HepG2 (cell line): ENCODE results near the gene CCRL2. TPM values are rescaled to one million over a fixed set of nuclear protein-coding genes. Genes with fewer than 3 reads are reported as not detected.

ENCODE experiments used
- ATAC-seq: fragments of 200-7000 bp; cut with Tn5 transposase; 3 replicates; pipeline ENCODE4 v1.9.1; 2020; ENCODE audit warnings: mild to moderate bottlenecking, moderate library complexity
- BruUV-seq: library from RNA; stranded (reverse); fragments of 400-500 nt; replicated peaks from 2 replicates; lab custom pipeline; 2021; lab: Mats Ljungman, UMichigan
- CTCF ChIA-PET: fragments of 300-600 bp; formaldehyde crosslinking; extraction: SDS; loops from one replicate; lab custom pipeline; 2021; ENCODE audit warnings: low total read pairs, inconsistent platforms, low intra/inter-chr PET ratio; lab: Yijun Ruan, JAX
- POLR2A ChIA-PET: fragments of 350-600 bp; sonication (Branson Sonifier 250); formaldehyde crosslinking; loops from one replicate; lab custom pipeline; 2020; ENCODE audit warnings: antibody characterized with exemption, inconsistent platforms; lab: Yijun Ruan, JAX
- DNase-seq: peaks from one replicate; pipeline ENCODE4 v3.0.0-alpha.2; 2015; ENCODE audit warnings: low spot score
- FAIRE-seq: peaks from 3 replicates; lab custom pipeline; 2011; peaks lifted over from hg19 to GRCh38; lab: Jason Lieb, UNC
- H2AFZ ChIP-seq: one replicate; pipeline ENCODE4 v1.6.1; 2011; ENCODE audit warnings: low read length, inconsistent platforms
- H3K27ac ChIP-seq: fragments of 300-600 bp; 3 replicates; pipeline ENCODE4 v1.8.0; 2011; ENCODE audit warnings: mixed run types, mild to moderate bottlenecking, mixed read lengths, low read length, inconsistent platforms; ENCODE audit not compliant: insufficient read depth; ENCODE audit errors: extremely low read length
- H3K27me3 ChIP-seq, 2 experiments: fragments of 200-600 bp in 1 of 2; 2 replicates in 1 of 2; 3 replicates in 1 of 2; pipeline versions ENCODE4 v1.6.0 to v1.8.0; 2011; ENCODE audit warnings: low read length in 2 of 2, mild to moderate bottlenecking in 2 of 2, moderate library complexity in 2 of 2, inconsistent platforms in 1 of 2; ENCODE audit not compliant: insufficient read depth in 2 of 2, control insufficient read depth in 1 of 2
- H3K36me3 ChIP-seq, 2 experiments: fragments of 200-600 bp in 1 of 2; replicated peaks in 1 of 2; 2 replicates in 1 of 2; 3 replicates in 1 of 2; pipeline versions ENCODE4 v1.5.1 to v1.8.0; 2011; ENCODE audit warnings: low read length in 2 of 2, inconsistent platforms in 1 of 2; ENCODE audit not compliant: insufficient read depth in 2 of 2, control insufficient read depth in 1 of 2
- H3K4me1 ChIP-seq: 2 replicates; pipeline ENCODE4 v1.5.1; 2012; ENCODE audit warnings: low read length, inconsistent platforms; ENCODE audit not compliant: insufficient read depth
- H3K4me2 ChIP-seq: 2 replicates; pipeline ENCODE4 v1.6.0; 2011; ENCODE audit warnings: low read depth, low read length, inconsistent platforms
- H3K4me3 ChIP-seq, 3 experiments: fragments of 200-600 bp in 1 of 3; sonication (generic), shearing (Covaris generic) in 1 of 3; replicated peaks in 1 of 3; 2 replicates each; pipeline ENCODE4 v1.5.1; 2011 to 2016; ENCODE audit warnings: low read length in 3 of 3, inconsistent platforms in 2 of 3, low read depth in 2 of 3, mild to moderate bottlenecking in 2 of 3, control low read depth in 1 of 3, mixed read lengths in 1 of 3; ENCODE audit not compliant: insufficient read depth in 1 of 3
- H3K79me2 ChIP-seq: one replicate; pipeline ENCODE4 v1.6.1; 2011; ENCODE audit warnings: low read length, inconsistent platforms; ENCODE audit not compliant: insufficient read depth
- H3K9ac ChIP-seq: 2 replicates; pipeline ENCODE4 v1.6.0; 2011; ENCODE audit warnings: mild to moderate bottlenecking, low read depth, low read length, inconsistent platforms; ENCODE audit not compliant: insufficient read depth
- H3K9me3 ChIP-seq: 2 replicates; pipeline ENCODE4 v1.5.1; 2012; ENCODE audit warnings: mild to moderate bottlenecking, low read length
- H4K20me1 ChIP-seq: 2 replicates; pipeline ENCODE4 v1.6.0; 2011; ENCODE audit warnings: inconsistent platforms, mild to moderate bottlenecking, low read length, moderate library complexity; ENCODE audit not compliant: insufficient read depth
- HCFC1 ChIP-seq: fragments of 150-350 bp; IDR thresholded peaks from 2 replicates; pipeline ENCODE4 v1.6.1; 2014; ENCODE audit warnings: low read depth, low read length
- MAFK ChIP-seq, 2 experiments: IDR thresholded peaks in 1 of 2; conservative IDR thresholded peaks in 1 of 2; 2 replicates each; pipeline ENCODE4 v1.6.1; 2011; ENCODE audit warnings: improper control_type of control experiment in 2 of 2, low read length in 2 of 2
- ZBTB7A ChIP-seq: sonication (generic); formaldehyde crosslinking; IDR thresholded peaks from 2 replicates; pipeline ENCODE4 v1.8.0; 2022; ENCODE audit warnings: mild to moderate bottlenecking, missing genetic modification reagents
- WGBS: methylation state at CpG from one replicate; pipeline ENCODE4 v1.1.6; 2017; ENCODE audit warnings: low lambda C conversion rate; 5-methylcytosine and 5-hydroxymethylcytosine counted together
- in situ Hi-C: cut with HindIII; loops from 2 replicates; pipeline ENCODE4 v1.10.0; 2017; ENCODE audit warnings: low pct_unique_long_range_greater_than_20kb; ENCODE audit not compliant: extremely low pct_ligation_motif_present
- intact Hi-C: fragments of 100-400 bp; cut with micrococcal nuclease; formaldehyde crosslinking; loops from one replicate; pipeline ENCODE4 v1.10.0; 2022; ENCODE audit not compliant: unreplicated experiment
- polyA plus RNA-seq, 8 experiments: library from polyadenylated mRNA; depleted of rRNA in 3 of 8; stranded (reverse) in 7 of 8; unstranded in 1 of 8; fragments of >200 nt; fragmentation: Illumina TruSeq in 4 of 8; extraction: Trizol in 4 of 8; gene quantifications; 2 replicates each; pipeline versions ENCODE4 v1.2.1 to v1.2.3, GENCODE V29; 2011 to 2016; ENCODE audit warnings: low read depth in 4 of 8, missing spikeins in 1 of 8, mixed read lengths in 1 of 8; ENCODE audit not compliant: insufficient read depth in 1 of 8
- total RNA-seq, 5 experiments: library from RNA; depleted of rRNA; stranded (reverse); fragments of >200 nt; fragmentation: Illumina TruSeq; extraction: Trizol; gene quantifications; 2 replicates each; pipeline ENCODE4 v1.2.3, GENCODE V29; 2016; ENCODE audit warnings: low read depth in 1 of 5

Gene CCRL2
- total and polyA plus RNA-seq, 2 of the 13 experiments (the other 11 are each of a cell fraction or from before 2014, with no cell fraction given), result not detected

DNA sequence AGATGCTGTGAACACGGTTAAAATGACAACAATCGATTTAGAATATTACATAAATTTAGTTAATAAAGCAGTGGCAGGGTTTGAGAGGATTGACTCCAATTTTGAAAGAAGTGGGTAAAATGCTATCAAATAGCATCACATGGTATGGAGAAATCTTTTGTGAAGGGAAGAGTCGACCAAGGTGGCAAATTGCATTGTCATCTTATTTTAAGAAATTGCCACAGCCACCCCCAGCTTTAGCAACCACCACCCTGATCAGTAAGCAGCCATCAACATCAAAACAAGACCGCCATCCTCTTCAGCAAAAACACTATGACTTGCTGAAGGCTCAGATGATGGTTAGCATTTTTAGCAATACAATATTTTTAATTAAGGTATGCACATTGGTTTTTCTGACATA, 42.0 kb upstream of the CCRL2 start:
- Histone ChIP-seq H3K36me3 (no peaks in the 10 kb centered on the region), H4K20me1 (no peaks in the 10 kb centered on the region), H3K4me2 (no peak overlapping the region), H3K9ac (no peak overlapping the region), H3K9me3 (no peaks in the 10 kb centered on the region), H3K27me3 (peaks cover 0 to 4% of the 10 kb centered on the region in 2 experiments; a peak in 1 of 5 replicates), H3K4me3 (no peak overlapping the region), H2AFZ (no peak overlapping the region), H3K4me1 (peaks cover 13% of the 10 kb centered on the region), H3K27ac (no peak overlapping the region), H3K79me2 (no peaks in the 10 kb centered on the region)
- in situ Hi-C loops (no loop called here), intact Hi-C loops (no loop called here)
- FAIRE-seq (no peak), ATAC-seq (no peak), DNase-seq (no peak)
- ChIA-PET POLR2A (no interaction called here), CTCF (no interaction called here)
- TF ChIP-seq MAFK (conservative IDR thresholded peaks at IDR 0.05 in 1 of 2, IDR thresholded peaks at IDR 0.05 in 1 of 2; ENCODE audit: low read length in 2 of 2) (peak; percentile 32 to 41; a peak in 1 of 4 replicates), ZBTB7A (CRISPR knock-in tag) (no peak)
- WGBS, result 15% methylated on average over 4 of the region's 4 CpGs
- BruUV-seq, result no TSS peak

DNA sequence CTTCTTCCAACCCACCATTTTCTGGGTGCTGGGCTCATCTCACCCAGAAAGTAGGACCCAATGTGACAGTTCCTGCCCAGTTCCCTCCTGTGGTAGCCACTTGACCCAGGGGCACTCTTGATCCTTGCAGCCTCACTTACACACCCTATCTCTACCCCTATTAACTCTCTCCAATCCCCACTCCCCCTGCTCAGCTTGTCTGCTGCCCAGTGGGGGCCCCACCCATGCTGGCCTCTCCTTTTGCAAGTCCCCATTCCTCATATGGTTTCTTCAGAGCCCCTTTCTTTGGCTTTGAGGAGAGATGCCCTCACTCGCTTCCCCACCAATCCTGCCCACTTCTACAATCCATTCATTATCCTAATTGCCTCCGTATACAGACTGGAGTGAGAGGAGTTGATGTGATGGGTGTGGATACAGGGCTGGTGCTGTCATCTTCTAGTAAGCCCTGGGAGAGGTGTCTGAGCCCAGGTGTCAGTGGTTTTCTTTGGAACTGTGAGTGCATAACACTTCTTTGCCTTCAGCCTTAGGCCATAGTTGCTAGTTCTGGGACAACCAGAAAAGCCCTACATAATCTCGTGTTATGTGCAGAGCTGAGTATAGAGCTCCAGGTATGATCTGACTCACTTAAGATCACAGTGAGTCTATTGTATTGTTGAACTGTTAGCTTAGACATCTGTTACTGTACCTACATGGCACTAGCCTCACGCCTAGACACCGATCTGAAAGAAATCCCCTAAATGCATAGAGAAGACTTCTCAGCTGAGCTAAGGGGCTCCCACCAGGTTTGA, 41.1 kb upstream of the CCRL2 start:
- CTCF ChIA-PET, result no interaction called here
- intact Hi-C loops, result no loop called here

More for the DNA sequence above, 41.1 kb upstream of the CCRL2 start:
- Histone ChIP-seq H3K27ac (no peak overlapping the region), H4K20me1 (no peaks in the 10 kb centered on the region), H3K4me3 (no peak overlapping the region), H3K4me2 (no peak overlapping the region), H3K36me3 (no peaks in the 10 kb centered on the region), H3K4me1 (peaks cover 13% of the 10 kb centered on the region), H3K9ac (no peak overlapping the region), H3K9me3 (no peaks in the 10 kb centered on the region), H3K27me3 (0 out of 5 replicates have a peak, but pooled peaks cover 0 to 4% of the 10 kb centered on the region in 2 experiments), H2AFZ (no peak overlapping the region), H3K79me2 (no peaks in the 10 kb centered on the region)
- FAIRE-seq, result no peak
- no peak for DNase-seq
- ATAC-seq, result no peak
- whole genome bisulfite sequencing, result 35% methylated on average over 5 of the region's 5 CpGs
- TF ChIP-seq HCFC1, result no peak
- in situ Hi-C loops, result no loop called here
- POLR2A ChIA-PET, result no interaction called here
- no TSS peak for BruUV-seq
